Epithelial cell of proximal tubule (primary cell): Measurements from ENCODE around the gene KRT15. TPM values are rescaled to one million over a fixed set of nuclear protein-coding genes. Genes with fewer than 3 reads are reported as not detected.

Source experiments
- DNase-seq: peaks from one replicate; pipeline ENCODE4 v3.0.0-alpha.2; 2011; ENCODE audit warnings: low read depth
- H3K4me3 ChIP-seq: 2 replicates; pipeline ENCODE4 v1.5.1; 2011; ENCODE audit warnings: low read depth, mild to moderate bottlenecking, low read length
- CTCF ChIP-seq: conservative IDR thresholded peaks from 2 replicates; pipeline ENCODE4 v1.5.1; 2012; ENCODE audit warnings: low read depth, mild to moderate bottlenecking, low read length
- total RNA-seq: library from RNA; depleted of rRNA; stranded (reverse); fragments of >200 nt; gene quantifications from 2 replicates; pipeline ENCODE4 v1.2.3, GENCODE V29; 2015

The KRT15 gene
- total RNA-seq, 1 donor from 2014 or later, result 4.6 TPM

- no peak for DNase-seq
- TF ChIP-seq CTCF, result no peak
- H3K4me3 ChIP-seq, result no peak overlapping the region
Observed at GRCh38 chr17:41494524-41494923, 24.2 kb downstream of the KRT15 start.

GRCh38 chr17:41492771-41493170 is 25.9 kb downstream of the KRT15 start:
- no peak for DNase-seq

GRCh38 chr17:41492351-41492750 is 26.3 kb downstream of the KRT15 start:
- no peak for DNase-seq
- H3K4me3 ChIP-seq, result no peak overlapping the region
- TF ChIP-seq CTCF, result no peak

More at GRCh38 chr17:41492771-41493170, 25.9 kb downstream of the KRT15 start:
- no peak for TF ChIP-seq CTCF
- H3K4me3 ChIP-seq, result no peak overlapping the region

GRCh38 chr17:41491476-41491875 is 27.2 kb downstream of the KRT15 start:
- no peak for DNase-seq
- H3K4me3 ChIP-seq, result no peak overlapping the region
- no peak for TF ChIP-seq CTCF

- H3K4me3 ChIP-seq, result no peak overlapping the region
- no peak for DNase-seq
- no peak for TF ChIP-seq CTCF
Observed at GRCh38 chr17:41490000-41490990, 28.4 kb downstream of the KRT15 start.

- no peak within 1 kb of the TSS for H3K4me3 ChIP-seq
- no peak for TF ChIP-seq CTCF
- no peak for DNase-seq
Observed at GRCh38 chr17:41489531-41489930, 29.2 kb downstream of the KRT15 start, which contains the start of gene KRT36. Gene KRT36, minus strand, starts transcription at chr17:41489910. Its CDS starts 46 bp downstream, at chr17:41489864.
